Measurements from ENCODE around the gene HSPH1.

The HSPH1 gene

GRCh38 chr13:31161557-31162150 lies at the start of gene HSPH1:
Gene HSPH1 (minus strand): TSS chr13:31161904. CDS start chr13:31161582, 322 bp downstream.
- Histone ChIP-seq H3K4me1 (ENCODE audit: control insufficient read depth in 2 of 2, insufficient read depth in 2 of 2, low read length in 2 of 2) (peaks cover 12 to 13% of the 10 kb centered on the region in 2 donors), H3K36me3 (ENCODE audit: control insufficient read depth in 2 of 2, insufficient read depth in 2 of 2, low read length in 2 of 2) (peaks cover 0 to 6% of the 10 kb centered on the region in 2 donors), H3K4me3 (ENCODE audit: low read length in 2 of 2) (peak within 1 kb of the TSS; percentile 84 to 98), H3K9ac (ENCODE audit: low read depth in 1 of 2, low read length in 2 of 2) (peak within 1 kb of the TSS; percentile 85 to 87), H3K27ac (ENCODE audit: low read depth in 2 of 2, low read length in 2 of 2) (peak within 1 kb of the TSS; percentile 85 to 93), H3K27me3 (ENCODE audit: control insufficient read depth in 2 of 2, insufficient read depth in 2 of 2, low read length in 2 of 2) (no peaks in the 10 kb centered on the region), H3K9me3 (ENCODE audit: control insufficient read depth in 2 of 2, low read length in 2 of 2) (no peaks in the 10 kb centered on the region)

GRCh38 chr13:31209841-31210210 lies 48.1 kb upstream of the HSPH1 start:
- peaks cover 0 to 4% of the 10 kb centered on the region in 2 donors for H3K4me1 ChIP-seq (ENCODE audit: control insufficient read depth in 2 of 2, insufficient read depth in 2 of 2, low read length in 2 of 2)
- H3K4me3 ChIP-seq (ENCODE audit: low read length in 2 of 2) = no peak overlapping the region
- no peaks in the 10 kb centered on the region for H3K27me3 ChIP-seq (ENCODE audit: control insufficient read depth in 2 of 2, insufficient read depth in 2 of 2, low read length in 2 of 2)
- H3K9me3 ChIP-seq (ENCODE audit: control insufficient read depth in 2 of 2, low read length in 2 of 2) = no peaks in the 10 kb centered on the region
- no peak overlapping the region for H3K27ac ChIP-seq (ENCODE audit: low read depth in 2 of 2, low read length in 2 of 2)
- H3K36me3 ChIP-seq (ENCODE audit: control insufficient read depth in 2 of 2, insufficient read depth in 2 of 2, low read length in 2 of 2) = no peaks in the 10 kb centered on the region
- no peak overlapping the region for H3K9ac ChIP-seq (ENCODE audit: low read depth in 1 of 2, low read length in 2 of 2)

GRCh38 chr13:31209172-31209840 lies 47.6 kb upstream of the HSPH1 start:
- H3K27me3 ChIP-seq (ENCODE audit: control insufficient read depth in 2 of 2, insufficient read depth in 2 of 2, low read length in 2 of 2) = no peaks in the 10 kb centered on the region
- no peaks in the 10 kb centered on the region for H3K9me3 ChIP-seq (ENCODE audit: control insufficient read depth in 2 of 2, low read length in 2 of 2)
- H3K27ac ChIP-seq (ENCODE audit: low read depth in 2 of 2, low read length in 2 of 2) = no peak overlapping the region
- H3K9ac ChIP-seq (ENCODE audit: low read depth in 1 of 2, low read length in 2 of 2) = no peak overlapping the region
- no peaks in the 10 kb centered on the region for H3K36me3 ChIP-seq (ENCODE audit: control insufficient read depth in 2 of 2, insufficient read depth in 2 of 2, low read length in 2 of 2)
- H3K4me1 ChIP-seq (ENCODE audit: control insufficient read depth in 2 of 2, insufficient read depth in 2 of 2, low read length in 2 of 2) = peaks cover 0 to 4% of the 10 kb centered on the region in 2 donors
- H3K4me3 ChIP-seq (ENCODE audit: low read length in 2 of 2) = no peak overlapping the region

- H3K4me3 ChIP-seq (ENCODE audit: low read length in 2 of 2) = no peak overlapping the region
- H3K4me1 ChIP-seq (ENCODE audit: control insufficient read depth in 2 of 2, insufficient read depth in 2 of 2, low read length in 2 of 2) = peaks cover 0 to 4% of the 10 kb centered on the region in 2 donors
- H3K9me3 ChIP-seq (ENCODE audit: control insufficient read depth in 2 of 2, low read length in 2 of 2) = no peaks in the 10 kb centered on the region
- H3K27me3 ChIP-seq (ENCODE audit: control insufficient read depth in 2 of 2, insufficient read depth in 2 of 2, low read length in 2 of 2) = no peaks in the 10 kb centered on the region
- no peak overlapping the region for H3K27ac ChIP-seq (ENCODE audit: low read depth in 2 of 2, low read length in 2 of 2)
- no peak overlapping the region for H3K9ac ChIP-seq (ENCODE audit: low read depth in 1 of 2, low read length in 2 of 2)
- no peaks in the 10 kb centered on the region for H3K36me3 ChIP-seq (ENCODE audit: control insufficient read depth in 2 of 2, insufficient read depth in 2 of 2, low read length in 2 of 2)
These were observed 46.9 kb upstream of the HSPH1 start for GRCh38 chr13:31208559-31209122.

GRCh38 chr13:31207661-31208552 lies 46.2 kb upstream of the HSPH1 start:
- Histone ChIP-seq H3K27me3 (ENCODE audit: control insufficient read depth in 2 of 2, insufficient read depth in 2 of 2, low read length in 2 of 2) (no peaks in the 10 kb centered on the region), H3K27ac (ENCODE audit: low read depth in 2 of 2, low read length in 2 of 2) (no peak overlapping the region), H3K4me3 (ENCODE audit: low read length in 2 of 2) (no peak overlapping the region), H3K9ac (ENCODE audit: low read depth in 1 of 2, low read length in 2 of 2) (no peak overlapping the region), H3K36me3 (ENCODE audit: control insufficient read depth in 2 of 2, insufficient read depth in 2 of 2, low read length in 2 of 2) (no peaks in the 10 kb centered on the region), H3K4me1 (ENCODE audit: control insufficient read depth in 2 of 2, insufficient read depth in 2 of 2, low read length in 2 of 2) (peaks cover 0 to 4% of the 10 kb centered on the region in 2 donors), H3K9me3 (ENCODE audit: control insufficient read depth in 2 of 2, low read length in 2 of 2) (no peaks in the 10 kb centered on the region)

GRCh38 chr13:31204592-31204991 lies 42.9 kb upstream of the HSPH1 start:
- H3K27ac ChIP-seq (ENCODE audit: low read depth in 2 of 2, low read length in 2 of 2) = no peak overlapping the region
- H3K9ac ChIP-seq (ENCODE audit: low read depth in 1 of 2, low read length in 2 of 2) = no peak overlapping the region
- H3K4me3 ChIP-seq (ENCODE audit: low read length in 2 of 2) = no peak overlapping the region
- no peaks in the 10 kb centered on the region for H3K27me3 ChIP-seq (ENCODE audit: control insufficient read depth in 2 of 2, insufficient read depth in 2 of 2, low read length in 2 of 2)
- no peaks in the 10 kb centered on the region for H3K36me3 ChIP-seq (ENCODE audit: control insufficient read depth in 2 of 2, insufficient read depth in 2 of 2, low read length in 2 of 2)
- H3K9me3 ChIP-seq (ENCODE audit: control insufficient read depth in 2 of 2, low read length in 2 of 2) = no peaks in the 10 kb centered on the region
- H3K4me1 ChIP-seq (ENCODE audit: control insufficient read depth in 2 of 2, insufficient read depth in 2 of 2, low read length in 2 of 2) = peaks cover 7 to 9% of the 10 kb centered on the region in 2 donors

- Histone ChIP-seq H3K27me3 (ENCODE audit: control insufficient read depth in 2 of 2, insufficient read depth in 2 of 2, low read length in 2 of 2) (no peaks in the 10 kb centered on the region), H3K36me3 (ENCODE audit: control insufficient read depth in 2 of 2, insufficient read depth in 2 of 2, low read length in 2 of 2) (no peaks in the 10 kb centered on the region), H3K4me1 (ENCODE audit: control insufficient read depth in 2 of 2, insufficient read depth in 2 of 2, low read length in 2 of 2) (peaks cover 4 to 10% of the 10 kb centered on the region in 2 donors), H3K4me3 (ENCODE audit: low read length in 2 of 2) (peak overlapping the region in 1 of 2 donors; percentile 86), H3K9ac (ENCODE audit: low read depth in 1 of 2, low read length in 2 of 2) (peak overlapping the region; percentile 66 to 86), H3K9me3 (ENCODE audit: control insufficient read depth in 2 of 2, low read length in 2 of 2) (no peaks in the 10 kb centered on the region), H3K27ac (ENCODE audit: low read depth in 2 of 2, low read length in 2 of 2) (no peak overlapping the region)
These were observed 39.8 kb upstream of the HSPH1 start for GRCh38 chr13:31201341-31202031.

- Histone ChIP-seq H3K9ac (ENCODE audit: low read depth in 1 of 2, low read length in 2 of 2) (peak overlapping the region; percentile 66 to 86), H3K4me1 (ENCODE audit: control insufficient read depth in 2 of 2, insufficient read depth in 2 of 2, low read length in 2 of 2) (peaks cover 4 to 10% of the 10 kb centered on the region in 2 donors), H3K4me3 (ENCODE audit: low read length in 2 of 2) (peak overlapping the region; percentile 79 to 86), H3K27ac (ENCODE audit: low read depth in 2 of 2, low read length in 2 of 2) (peak overlapping the region; percentile 93), H3K9me3 (ENCODE audit: control insufficient read depth in 2 of 2, low read length in 2 of 2) (no peaks in the 10 kb centered on the region), H3K36me3 (ENCODE audit: control insufficient read depth in 2 of 2, insufficient read depth in 2 of 2, low read length in 2 of 2) (no peaks in the 10 kb centered on the region), H3K27me3 (ENCODE audit: control insufficient read depth in 2 of 2, insufficient read depth in 2 of 2, low read length in 2 of 2) (no peaks in the 10 kb centered on the region)
These were observed 38.9 kb upstream of the HSPH1 start for GRCh38 chr13:31200637-31200971.

- Histone ChIP-seq H3K9ac (ENCODE audit: low read depth in 1 of 2, low read length in 2 of 2) (peak within 1 kb of the TSS; percentile 73 to 86), H3K27me3 (ENCODE audit: control insufficient read depth in 2 of 2, insufficient read depth in 2 of 2, low read length in 2 of 2) (no peaks in the 10 kb centered on the region), H3K9me3 (ENCODE audit: control insufficient read depth in 2 of 2, low read length in 2 of 2) (no peaks in the 10 kb centered on the region), H3K36me3 (ENCODE audit: control insufficient read depth in 2 of 2, insufficient read depth in 2 of 2, low read length in 2 of 2) (no peaks in the 10 kb centered on the region), H3K4me3 (ENCODE audit: low read length in 2 of 2) (peak within 1 kb of the TSS; percentile 79 to 86), H3K4me1 (ENCODE audit: control insufficient read depth in 2 of 2, insufficient read depth in 2 of 2, low read length in 2 of 2) (peaks cover 4 to 10% of the 10 kb centered on the region in 2 donors), H3K27ac (ENCODE audit: low read depth in 2 of 2, low read length in 2 of 2) (peak within 1 kb of the TSS; percentile 93)
These were observed 38.3 kb upstream of the HSPH1 start, which contains the start of gene B3GLCT for GRCh38 chr13:31199849-31200636. Gene B3GLCT (plus strand): TSS chr13:31199975. CDS start chr13:31200085, 110 bp downstream.
